ENCODE data around the gene LAMA3. TPM values are rescaled to one million over a fixed set of nuclear protein-coding genes. Genes with fewer than 3 reads are reported as not detected.

Gene LAMA3
- total RNA-seq, 2 donors from 2014 or later = 0.58 to 1.3 TPM

GRCh38 chr18:23998820-23999219 is 309.6 kb downstream of the LAMA3 start:
- Mint-ChIP-seq H3K9me3 (no peaks in the 10 kb centered on the region), H3K4me3 (no peak overlapping the region), H3K27me3 (ENCODE audit: insufficient read depth) (peaks cover 2% of the 10 kb centered on the region), H3K4me1 (peaks cover 23% of the 10 kb centered on the region), H3K27ac (no peak overlapping the region), H3K36me3 (ENCODE audit: low read depth) (no peaks in the 10 kb centered on the region)
- H3K9ac ChIP-seq (ENCODE audit: extremely low read depth, low read length, poor library complexity, severe bottlenecking) = no peak overlapping the region
- peaks cover 5% of the 10 kb centered on the region for H3K4me1 ChIP-seq (ENCODE audit: control insufficient read depth, insufficient read depth, low read length)
- no peak for TF ChIP-seq CTCF (conservative IDR thresholded peaks at IDR 0.05)
- no peaks in the 10 kb centered on the region for H3K27me3 ChIP-seq (ENCODE audit: control insufficient read depth, insufficient read depth, low read length, poor library complexity, severe bottlenecking)
- DNase-seq = no peak
- no peak overlapping the region for H3K27ac ChIP-seq (ENCODE audit: low read depth, low read length)
- no peaks in the 10 kb centered on the region for H3K36me3 ChIP-seq (ENCODE audit: control insufficient read depth, insufficient read depth, low read length)
- no peaks in the 10 kb centered on the region for H3K9me3 ChIP-seq (ENCODE audit: control insufficient read depth, low read length)
- H3K4me3 ChIP-seq (ENCODE audit: low read length) = no peak overlapping the region
- WGBS, 2 experiments (ENCODE audit: insufficient coverage in 1 of 2, insufficient read length in 1 of 2) = 0 to 47% methylated on average over 1 to 4 of the region's 4 CpGs

GRCh38 chr18:24000613-24001490 is 311.6 kb downstream of the LAMA3 start:
- Mint-ChIP-seq H3K9me3 (no peaks in the 10 kb centered on the region), H3K4me3 (no peak overlapping the region), H3K36me3 (ENCODE audit: low read depth) (no peaks in the 10 kb centered on the region), H3K27me3 (ENCODE audit: insufficient read depth) (peaks cover 2% of the 10 kb centered on the region), H3K4me1 (peaks cover 13% of the 10 kb centered on the region), H3K27ac (no peak overlapping the region)
- Histone ChIP-seq H3K9ac (ENCODE audit: extremely low read depth, low read length, poor library complexity, severe bottlenecking) (no peak overlapping the region), H3K27me3 (ENCODE audit: control insufficient read depth, insufficient read depth, low read length, poor library complexity, severe bottlenecking) (no peaks in the 10 kb centered on the region), H3K9me3 (ENCODE audit: control insufficient read depth, low read length) (no peaks in the 10 kb centered on the region), H3K27ac (ENCODE audit: low read depth, low read length) (no peak overlapping the region), H3K36me3 (ENCODE audit: control insufficient read depth, insufficient read depth, low read length) (no peaks in the 10 kb centered on the region), H3K4me3 (ENCODE audit: low read length) (no peak overlapping the region), H3K4me1 (ENCODE audit: control insufficient read depth, insufficient read depth, low read length) (peaks cover 5% of the 10 kb centered on the region)
- WGBS, 2 experiments (ENCODE audit: insufficient coverage in 1 of 2, insufficient read length in 1 of 2) = 93 to 97% methylated on average over 8 of the region's 8 CpGs
- TF ChIP-seq CTCF (conservative IDR thresholded peaks at IDR 0.05) = no peak
- no peak for DNase-seq

- H3K9me3 Mint-ChIP-seq = no peaks in the 10 kb centered on the region
- H3K27me3 Mint-ChIP-seq (ENCODE audit: insufficient read depth) = peaks cover 2% of the 10 kb centered on the region
- WGBS, 2 experiments (ENCODE audit: insufficient coverage in 1 of 2, insufficient read length in 1 of 2) = 79 to 88% methylated on average over 2 to 3 of the region's 3 CpGs
- Histone ChIP-seq H3K9ac (ENCODE audit: extremely low read depth, low read length, poor library complexity, severe bottlenecking) (no peak overlapping the region), H3K4me1 (ENCODE audit: control insufficient read depth, insufficient read depth, low read length) (peaks cover 5% of the 10 kb centered on the region), H3K36me3 (ENCODE audit: control insufficient read depth, insufficient read depth, low read length) (no peaks in the 10 kb centered on the region), H3K9me3 (ENCODE audit: control insufficient read depth, low read length) (no peaks in the 10 kb centered on the region), H3K4me3 (ENCODE audit: low read length) (no peak overlapping the region), H3K27ac (ENCODE audit: low read depth, low read length) (no peak overlapping the region), H3K27me3 (ENCODE audit: control insufficient read depth, insufficient read depth, low read length, poor library complexity, severe bottlenecking) (no peaks in the 10 kb centered on the region)
- TF ChIP-seq CTCF (conservative IDR thresholded peaks at IDR 0.05) = no peak
- H3K4me3 Mint-ChIP-seq = no peak overlapping the region
- DNase-seq = no peak
- no peaks in the 10 kb centered on the region for H3K36me3 Mint-ChIP-seq (ENCODE audit: low read depth)
- peaks cover 13% of the 10 kb centered on the region for H3K4me1 Mint-ChIP-seq
- H3K27ac Mint-ChIP-seq = no peak overlapping the region
Measured at GRCh38 chr18:24002479-24002878, 313.2 kb downstream of the LAMA3 start.

Data from endodermal cell (in vitro differentiated cells).